Stimulated activated CD8-positive, alpha-beta memory T cell treated with anti-CD3 and anti-CD28 coated beads, Interleukin-4, amount 100 ng/mL, for 4 hours (primary cell): ENCODE results near the gene CYSTM1.
"Not testable (repeated sequence)": the region's sequence is repeated elsewhere in the genome, so short reads cannot be mapped to it uniquely, and the experiment has no call there.

Experiments used
- DNase-seq, 2 donors: peaks; one replicate each; pipeline ENCODE4 v3.0.0-alpha.2; 2020; ENCODE audit warnings: low read depth in 2 of 2, low spot score in 1 of 2

Gene CYSTM1

DNA sequence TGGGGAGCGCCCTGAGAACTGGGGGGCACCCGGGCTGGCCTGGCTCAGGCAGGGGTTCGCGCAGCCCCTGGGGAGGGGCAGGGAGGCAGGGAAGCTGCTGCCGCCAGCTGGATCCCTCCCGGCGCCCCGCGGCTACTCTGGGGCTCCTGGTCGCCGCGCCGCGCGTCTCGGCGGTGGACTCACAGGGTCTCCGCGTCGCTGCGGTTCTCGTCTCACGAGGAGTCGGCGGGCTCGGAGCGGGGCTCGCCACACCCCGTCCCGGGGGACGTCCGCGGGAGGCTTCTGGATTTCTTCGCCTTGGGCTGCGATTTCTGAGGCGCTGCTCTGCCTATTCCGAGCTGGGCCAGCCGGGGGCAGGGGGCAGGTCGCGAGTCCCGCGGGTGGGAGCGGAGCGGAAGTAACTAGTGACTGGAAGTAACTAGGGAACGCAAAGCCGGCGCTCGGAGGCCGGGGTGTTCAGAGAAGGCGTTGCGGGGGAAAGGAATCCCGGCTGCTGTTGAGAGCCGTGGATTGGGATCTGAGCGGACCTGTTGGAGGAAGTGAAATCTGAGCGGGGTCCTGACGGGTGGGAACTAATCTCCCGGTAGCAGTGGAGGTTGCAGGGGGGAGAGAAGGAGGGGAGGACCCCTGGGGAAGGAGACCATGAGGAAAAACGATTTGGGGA lies 511 bp downstream of the CYSTM1 start:
- DNase-seq, result peak; percentile 31 to 34

DNA sequence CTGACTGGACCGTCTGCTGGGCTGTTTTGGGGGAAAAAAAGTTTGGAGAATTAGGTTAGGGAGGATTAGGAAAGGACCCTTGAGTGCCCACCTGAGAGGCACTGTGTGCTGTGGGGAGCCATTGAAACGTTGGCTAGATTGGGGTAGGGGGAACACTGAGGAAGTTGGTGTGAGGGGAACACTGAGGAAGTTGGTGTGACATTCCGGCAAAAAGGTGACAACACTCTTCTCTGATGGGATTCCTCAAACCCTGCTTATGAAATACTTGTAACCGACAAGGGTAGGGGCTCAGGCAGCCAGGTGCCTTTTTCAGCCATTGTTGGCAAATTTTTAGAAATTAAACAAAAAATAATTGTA lies 1.0 kb downstream of the CYSTM1 start:
- no peak for DNase-seq

DNA sequence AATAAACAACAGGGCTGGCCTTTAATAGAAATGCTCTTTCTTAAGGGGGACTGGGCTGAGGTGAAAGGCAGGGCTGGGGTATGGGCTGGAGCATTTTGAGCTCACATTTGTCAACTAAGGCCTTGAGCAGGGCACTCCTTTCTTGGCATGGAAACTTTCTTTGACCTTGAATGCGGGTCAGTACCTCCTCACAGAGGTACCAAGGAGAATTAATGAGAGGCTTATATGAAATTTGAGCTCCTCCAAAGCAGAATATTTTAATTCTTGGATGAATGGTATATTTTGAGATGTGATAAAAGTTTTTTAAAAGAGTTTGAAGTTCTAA lies 3.1 kb downstream of the CYSTM1 start:
- DNase-seq, result no peak

DNA sequence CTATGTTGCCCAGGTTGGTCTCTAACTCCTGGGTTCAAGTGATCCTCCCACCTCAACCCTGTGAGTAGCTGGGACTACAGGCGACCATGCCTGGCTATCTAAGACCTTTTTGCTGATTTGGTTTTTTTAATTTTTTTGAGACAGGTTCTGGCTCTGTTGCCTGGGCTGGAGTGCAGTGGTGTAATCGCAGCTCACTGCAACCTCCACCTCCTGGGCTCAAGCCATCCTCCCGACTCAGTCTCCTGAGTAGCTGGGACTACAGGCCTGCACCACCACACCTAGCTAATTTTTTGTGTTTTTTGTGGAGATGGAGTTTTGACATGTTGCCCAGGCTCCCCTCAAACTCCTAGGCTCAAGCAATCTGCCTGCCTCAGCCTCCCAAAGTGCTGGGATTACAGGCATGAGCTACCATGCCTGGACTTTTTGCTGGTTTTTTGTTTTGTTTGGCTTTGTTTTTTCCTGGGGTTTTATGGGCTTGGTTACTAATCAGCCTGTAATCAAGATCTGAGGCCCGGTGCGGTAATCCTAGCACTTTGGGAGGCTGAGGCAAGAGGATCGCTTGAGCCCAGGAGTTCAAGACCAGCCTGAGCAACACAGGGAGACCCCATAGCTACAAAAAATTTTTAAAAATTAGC lies 3.6 kb downstream of the CYSTM1 start:
- no peak for DNase-seq

DNA sequence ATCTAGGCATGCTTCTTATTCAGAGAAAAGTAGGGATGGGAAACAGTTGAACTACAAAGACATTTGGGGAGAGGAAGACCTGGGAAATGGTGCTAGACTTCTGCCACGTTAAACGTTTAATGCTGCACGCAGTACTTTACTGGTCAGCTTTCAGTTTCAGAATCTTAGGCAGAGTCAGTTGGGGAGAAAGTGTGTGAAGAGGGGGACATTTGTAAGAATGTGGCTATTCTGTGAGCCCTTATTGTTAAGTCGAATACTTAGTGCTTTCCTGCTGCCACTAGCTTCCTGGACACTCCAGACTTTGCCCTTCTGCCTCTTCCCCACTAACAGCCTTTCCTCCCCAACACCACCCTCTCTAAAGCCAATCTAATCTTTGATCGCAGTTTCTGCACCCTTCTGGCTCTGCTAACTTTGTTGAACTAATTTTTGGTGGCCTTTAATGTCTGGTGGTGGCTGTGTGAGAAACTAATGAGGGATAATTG lies 6.1 kb downstream of the CYSTM1 start:
- no peak for DNase-seq

- DNase-seq, result no peak
These were observed 6.5 kb downstream of the CYSTM1 start for GRCh38 chr5:140181525-140181924.

GRCh38 chr5:140182075-140182711 lies 7.2 kb downstream of the CYSTM1 start:
- no peak for DNase-seq

GRCh38 chr5:140182803-140183367 lies 7.9 kb downstream of the CYSTM1 start:
- DNase-seq, result no peak

- DNase-seq, result no peak
These were observed 10.4 kb downstream of the CYSTM1 start for GRCh38 chr5:140185409-140185808.

DNA sequence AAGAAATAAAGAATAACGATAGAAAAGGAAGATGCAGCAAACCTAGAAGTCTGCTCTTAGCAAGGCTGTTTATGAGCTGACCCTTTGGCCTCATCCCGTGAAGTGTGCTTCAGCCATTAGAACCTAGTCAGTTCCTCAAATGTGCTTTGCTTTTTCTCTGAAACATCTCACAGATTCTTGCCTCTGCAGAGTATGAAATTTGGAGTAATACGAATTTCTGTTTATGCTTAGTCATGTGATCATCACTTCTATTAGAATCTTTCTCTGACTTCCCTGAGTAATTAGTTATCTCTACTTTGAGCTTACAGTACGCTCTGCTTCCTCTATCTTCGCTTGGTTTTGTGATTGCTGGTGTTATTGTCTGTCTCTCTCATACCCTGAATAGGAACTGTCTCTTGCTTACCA lies 11.3 kb downstream of the CYSTM1 start:
- no peak for DNase-seq

- DNase-seq, result no peak
These were observed 14.3 kb downstream of the CYSTM1 start for GRCh38 chr5:140189253-140189652.

- no peak for DNase-seq
These were observed 15.2 kb downstream of the CYSTM1 start for GRCh38 chr5:140189977-140190871.

DNA sequence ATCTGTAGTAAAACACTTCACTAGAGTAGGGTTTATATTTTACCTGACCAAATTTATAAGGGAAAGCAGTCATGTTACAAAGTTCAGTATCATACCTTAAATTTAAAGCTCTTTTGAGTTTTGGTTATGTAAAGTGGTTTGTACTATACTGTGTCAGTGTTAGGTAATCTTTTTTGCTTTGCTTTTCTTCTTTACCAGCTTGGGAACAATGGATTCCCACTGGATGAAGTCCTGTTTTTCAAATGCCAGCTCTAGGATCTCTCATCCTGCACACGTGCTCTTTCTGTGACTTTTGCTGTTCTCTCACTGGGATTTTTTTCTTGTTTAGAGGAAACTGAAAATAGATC lies 15.9 kb downstream of the CYSTM1 start:
- no peak for DNase-seq

DNA sequence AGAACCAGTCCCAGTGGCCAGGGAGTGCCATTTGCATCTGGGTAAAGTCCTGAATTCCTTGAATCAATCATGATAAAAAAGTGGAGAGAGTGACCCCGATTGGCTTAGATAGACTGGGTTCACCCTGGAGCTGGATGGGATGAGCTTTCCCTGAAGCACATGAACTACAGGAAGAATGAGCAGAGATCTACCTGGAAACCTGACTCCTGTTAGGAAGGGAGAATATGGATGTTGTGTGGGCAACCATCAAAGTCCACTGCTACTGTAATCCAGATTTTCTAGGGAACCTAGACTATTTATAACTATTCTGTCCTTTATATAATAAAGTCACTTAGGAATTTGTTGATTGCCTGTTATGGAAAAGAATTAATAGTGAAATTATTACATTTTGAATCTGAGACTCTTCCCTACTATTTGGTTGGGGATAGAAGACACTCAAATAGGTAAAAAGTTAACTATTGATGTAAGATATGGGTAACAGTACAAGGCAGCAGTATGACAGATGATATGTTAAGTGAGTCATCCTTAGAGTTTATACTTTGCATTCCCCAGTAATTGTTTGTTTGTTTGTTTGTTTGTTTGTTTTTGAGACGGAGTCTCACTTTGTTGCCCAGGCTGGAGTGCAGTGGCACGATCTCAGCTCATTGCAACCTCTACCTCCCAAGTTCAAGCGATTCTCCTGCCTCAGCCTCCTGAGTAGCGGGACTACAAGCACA lies 17.9 kb downstream of the CYSTM1 start:
- no peak for DNase-seq

DNA sequence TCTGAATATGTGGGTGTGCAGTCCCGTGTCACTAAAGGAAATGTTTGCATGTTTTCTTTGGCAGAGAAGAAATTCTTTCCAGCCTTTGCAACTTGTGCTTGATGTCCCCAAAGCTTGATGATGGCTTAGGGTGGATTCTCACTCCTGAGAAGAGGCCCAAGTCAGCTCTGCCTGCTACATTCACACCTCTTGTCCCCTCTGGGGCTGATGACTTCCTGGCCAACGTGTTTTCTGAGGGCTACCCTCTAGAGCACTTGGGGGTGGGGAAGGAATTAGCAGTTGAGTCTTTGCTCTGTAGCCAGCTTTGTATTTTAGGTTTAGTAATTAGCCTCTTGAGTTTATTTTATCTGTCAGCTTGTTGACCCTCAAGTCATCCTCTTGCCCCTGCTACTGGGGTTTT lies 19.7 kb downstream of the CYSTM1 start:
- no peak for DNase-seq

DNA sequence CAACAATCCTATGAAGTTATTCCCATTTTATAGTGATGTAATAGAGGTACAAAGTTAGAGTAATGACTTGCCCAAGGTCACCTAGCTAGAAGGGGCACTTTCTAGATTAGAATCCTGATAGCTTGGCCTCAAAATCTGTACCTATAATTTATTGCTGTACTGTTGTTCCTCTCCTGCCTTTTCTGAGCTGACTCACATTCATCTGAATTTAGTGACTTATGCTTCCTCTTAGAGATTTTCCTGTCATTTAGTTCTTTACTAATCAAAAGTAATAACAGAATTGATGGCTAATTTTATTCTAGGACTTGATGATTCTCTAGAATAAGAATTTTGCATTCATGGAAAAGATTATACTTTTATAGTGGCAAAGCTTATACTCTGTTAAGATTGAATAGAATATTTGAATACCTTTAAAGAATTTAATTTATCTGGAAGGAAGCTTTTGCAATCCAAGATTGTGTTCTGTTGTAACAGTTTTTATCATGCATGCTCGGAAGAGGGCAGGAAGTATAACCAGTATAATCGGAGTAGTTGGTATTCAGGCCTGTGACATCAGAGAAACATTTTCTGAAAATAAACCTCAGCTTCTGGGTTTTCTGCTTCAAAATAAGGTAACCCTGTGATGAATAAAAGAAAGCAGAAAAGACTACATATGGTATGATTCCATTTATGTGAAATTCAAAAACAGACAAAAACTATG lies 21.3 kb downstream of the CYSTM1 start:
- DNase-seq, result no peak

- no peak for DNase-seq
These were observed 22.0 kb downstream of the CYSTM1 start for GRCh38 chr5:140197023-140197422.

GRCh38 chr5:140198915-140199314 lies 23.9 kb downstream of the CYSTM1 start:
- not testable (repeated sequence) for DNase-seq

DNA sequence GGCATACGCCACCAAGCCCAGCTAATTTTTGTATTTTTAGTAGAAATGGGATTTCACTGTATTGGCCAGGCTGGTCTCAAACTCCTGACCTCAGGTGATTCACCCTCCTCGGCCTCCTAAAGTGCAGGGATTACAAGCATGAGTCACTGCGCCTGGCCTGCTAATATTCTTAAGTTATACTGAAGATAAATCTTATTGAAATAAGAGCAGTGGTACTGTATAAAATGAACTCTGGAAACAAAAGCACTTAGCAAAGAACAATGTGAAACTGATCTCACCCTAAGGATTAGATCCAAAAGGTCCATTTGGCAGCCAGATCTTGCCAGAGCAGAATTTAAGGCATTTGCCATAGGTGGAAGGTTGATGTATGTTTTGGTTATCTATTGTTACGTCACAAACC lies 27.1 kb downstream of the CYSTM1 start:
- DNase-seq, result no peak

DNA sequence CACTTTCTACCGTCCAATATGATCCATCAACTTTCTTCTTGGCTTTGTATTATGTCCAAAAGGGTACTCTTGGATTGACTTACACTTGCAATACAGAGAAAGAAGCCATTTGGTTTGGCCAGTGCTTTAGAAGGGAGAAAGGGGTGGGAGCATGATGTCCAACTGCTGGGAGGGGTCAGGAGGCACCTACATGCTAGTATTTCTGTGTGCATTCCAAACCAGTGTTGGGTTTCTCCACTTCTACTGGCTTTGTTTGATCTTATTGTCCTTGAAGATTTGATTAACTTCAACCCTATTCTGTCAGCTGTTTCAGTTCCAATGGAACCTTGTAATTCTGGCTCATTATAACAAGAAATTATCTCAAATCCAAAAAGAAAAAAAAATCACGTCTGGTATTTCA lies 27.6 kb downstream of the CYSTM1 start:
- no peak for DNase-seq
